ENCODE data around the gene REEP6. TPM values are rescaled to one million over a fixed set of nuclear protein-coding genes. Genes with fewer than 3 reads are reported as not detected.

Gene REEP6
- 8.5 TPM for total RNA-seq

DNA sequence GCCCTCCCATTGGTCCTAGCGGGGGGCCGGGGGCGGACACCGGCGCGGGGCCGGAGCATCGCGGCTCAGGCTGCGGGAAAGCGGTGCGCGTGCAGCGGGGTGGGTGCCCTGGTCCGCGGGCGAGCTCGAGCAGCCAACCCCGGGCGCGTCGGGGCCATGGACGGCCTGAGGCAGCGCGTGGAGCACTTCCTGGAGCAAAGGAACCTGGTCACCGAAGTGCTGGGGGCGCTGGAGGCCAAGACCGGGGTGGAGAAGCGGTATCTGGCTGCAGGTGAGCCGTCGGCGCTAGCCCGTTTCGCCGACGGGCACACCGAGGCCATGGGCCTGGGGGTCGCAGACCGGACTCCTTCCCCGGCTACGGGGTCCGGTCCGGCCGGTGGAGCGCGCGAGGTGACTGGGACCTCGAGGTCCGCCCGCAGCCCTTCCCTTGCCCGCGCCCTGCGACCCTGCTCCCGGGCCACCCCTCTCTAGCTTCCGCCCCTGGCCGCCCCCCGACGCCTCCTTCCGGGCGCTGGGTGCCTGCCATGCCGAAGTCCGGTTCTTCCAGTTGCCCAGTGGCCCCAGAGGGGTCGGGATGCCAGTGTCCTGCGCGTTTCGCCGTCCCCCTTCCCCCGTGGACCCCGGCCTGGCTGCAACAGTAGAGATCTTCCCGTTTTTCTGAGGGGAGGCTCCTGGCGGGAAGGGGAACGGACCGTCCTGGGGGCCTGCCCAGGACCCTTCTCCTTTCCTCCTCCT, at the start of gene REEP6:
REEP6 (plus strand) TSS at position 68 of the 735 bp plus-strand sequence; CDS start at position 157, 89 bp downstream.
- no peak for ATAC-seq

DNA sequence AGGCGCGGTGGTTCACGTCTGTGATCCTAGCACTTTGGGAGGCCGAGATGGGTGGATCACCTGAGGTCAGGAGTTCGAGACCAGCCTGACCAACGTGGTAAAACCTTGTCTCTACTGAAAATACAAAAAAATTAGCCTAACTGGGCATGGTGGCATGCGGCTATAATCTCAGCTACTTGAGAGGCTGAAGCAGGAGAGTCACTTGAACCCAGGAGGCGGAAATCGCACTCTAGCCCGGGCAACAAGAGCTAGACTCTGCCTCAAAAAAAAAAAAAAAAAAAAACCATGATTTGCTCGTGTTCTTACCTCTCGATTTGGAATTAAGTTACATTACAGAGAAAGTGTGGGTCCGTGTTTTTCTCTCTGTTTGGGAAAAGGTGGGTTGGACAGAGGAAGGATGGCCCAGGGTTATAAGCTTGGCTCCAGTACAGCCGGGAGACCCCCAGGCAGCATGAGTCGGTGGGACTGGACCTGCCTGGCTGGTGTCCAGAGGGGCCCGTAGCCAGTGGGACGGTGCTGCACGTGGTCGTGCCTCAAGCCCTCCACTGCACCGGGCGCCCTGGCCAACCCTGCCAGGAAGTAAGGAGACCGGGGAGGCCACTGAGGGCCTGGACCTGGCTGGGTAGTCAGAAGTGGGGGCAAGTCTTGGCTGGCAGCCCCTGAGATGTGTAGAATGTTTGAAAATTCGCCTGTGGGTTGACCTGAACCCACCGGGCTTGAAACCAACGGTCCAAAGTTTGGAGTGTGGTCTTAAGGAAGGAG, 49.1 kb upstream of the REEP6 start:
- ATAC-seq = no peak

DNA sequence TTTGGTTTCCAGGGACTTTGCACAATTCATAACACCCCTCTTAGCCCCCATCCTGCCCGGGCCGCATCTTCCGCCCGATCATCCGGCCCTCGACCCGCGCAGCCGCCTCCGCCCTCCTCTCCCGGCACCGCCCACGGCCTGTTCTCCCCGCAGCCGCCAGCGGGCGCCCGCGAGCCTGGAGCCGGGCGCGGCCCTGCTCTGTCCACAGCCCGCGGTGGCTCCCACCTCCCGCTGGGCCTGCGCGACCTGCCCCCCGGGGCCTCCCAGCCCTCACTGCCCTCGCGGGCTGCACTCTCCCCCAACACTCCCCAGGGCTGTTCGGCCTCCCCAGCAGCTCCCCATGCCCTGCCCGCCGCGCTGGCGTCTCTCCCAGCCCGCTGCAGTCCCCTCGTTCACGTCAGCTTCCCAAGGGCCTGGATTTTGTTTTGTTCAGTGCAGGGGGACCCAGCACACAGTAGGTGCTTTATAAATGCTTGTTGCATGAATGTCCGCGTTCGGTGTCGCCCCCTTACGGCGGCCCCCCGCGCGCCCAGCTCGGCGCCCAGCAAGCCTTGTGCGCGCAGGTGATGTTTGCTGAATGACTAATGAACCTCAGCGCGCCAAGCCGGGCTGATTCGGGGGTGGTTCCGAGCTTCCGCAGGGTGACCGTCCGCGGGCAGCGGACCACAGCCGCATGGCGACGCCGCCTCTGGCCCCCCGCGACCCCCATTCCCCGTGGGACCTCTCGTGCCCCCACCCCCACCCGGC, 45.6 kb upstream of the REEP6 start:
- ATAC-seq = peak; percentile 72

DNA sequence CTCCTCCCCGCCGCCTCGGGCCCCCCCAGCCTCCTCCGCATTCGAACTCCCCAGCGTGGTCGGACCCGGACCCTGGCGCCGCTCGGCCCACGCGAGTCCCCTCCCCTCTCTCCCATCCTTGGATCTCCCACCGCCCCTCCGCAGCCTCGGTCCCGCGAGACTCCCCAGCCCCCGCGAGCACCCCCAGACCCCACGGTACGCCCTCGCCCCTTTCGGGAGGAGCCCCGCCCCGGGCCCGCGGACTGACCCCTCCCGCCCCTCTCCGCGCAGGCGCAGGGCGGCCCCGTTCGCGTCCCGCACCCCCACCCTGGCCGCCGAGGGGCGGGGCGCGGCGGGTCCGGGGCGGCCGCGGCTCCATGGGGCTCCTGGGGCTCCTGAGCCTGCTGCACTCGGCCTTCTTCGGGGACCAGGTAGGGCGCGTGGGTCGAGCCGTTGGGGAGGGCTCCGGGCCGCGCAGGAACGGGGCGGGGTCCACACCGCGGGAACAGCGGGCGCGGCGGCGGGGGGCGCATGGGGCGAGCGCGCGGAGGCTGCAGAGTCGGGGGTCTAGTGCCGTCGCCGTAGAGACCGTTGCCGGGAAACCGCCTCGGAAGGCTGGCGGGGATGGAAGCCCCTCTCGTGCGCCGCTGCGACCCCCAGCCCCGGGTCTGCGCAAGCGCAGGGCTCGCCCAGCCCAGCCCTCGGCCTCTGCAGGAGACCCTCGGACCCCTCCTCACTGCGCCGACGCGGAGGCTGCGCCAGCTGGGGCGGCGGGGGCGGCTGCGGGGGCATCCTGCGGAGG, 44.9 kb upstream of the REEP6 start:
- no peak for ATAC-seq

DNA sequence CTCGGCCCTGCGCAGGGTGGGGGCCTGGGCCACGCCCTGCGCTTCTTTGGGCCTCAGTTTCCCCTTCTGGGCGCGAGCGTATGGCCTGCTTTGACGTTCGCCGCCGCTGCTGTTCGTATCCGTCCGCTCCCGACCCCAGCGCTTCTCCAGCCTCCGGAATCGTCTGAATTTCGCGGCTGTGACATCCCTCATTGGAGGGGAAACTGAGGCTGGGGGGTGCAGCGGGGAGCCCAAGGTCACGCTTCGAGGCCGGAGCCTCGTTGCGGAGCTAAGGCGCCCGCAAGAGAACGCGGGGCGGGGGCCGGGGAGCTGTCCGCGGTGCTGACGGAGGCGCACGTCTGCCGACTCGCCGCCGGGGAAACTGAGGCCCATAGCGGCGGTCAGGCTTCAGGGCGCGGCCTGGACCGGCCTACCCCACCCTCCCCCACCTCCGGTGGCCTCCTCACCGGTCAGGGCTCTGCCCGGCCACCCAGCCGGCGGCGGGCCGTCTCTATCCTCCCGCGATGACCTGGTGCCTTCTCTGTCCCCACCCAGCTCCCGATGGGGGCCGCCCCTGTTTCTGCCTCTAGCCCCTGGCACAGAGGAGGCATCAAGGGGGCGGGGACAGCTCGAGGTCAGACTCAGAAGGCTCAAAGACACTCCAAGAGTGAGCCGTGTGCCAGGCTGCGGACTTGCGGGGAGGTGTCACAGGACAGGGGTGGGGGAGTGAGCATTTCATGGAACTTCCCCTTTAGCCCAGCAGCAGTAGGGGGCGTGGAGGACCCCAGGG, 44.1 kb upstream of the REEP6 start:
- ATAC-seq = no peak

DNA sequence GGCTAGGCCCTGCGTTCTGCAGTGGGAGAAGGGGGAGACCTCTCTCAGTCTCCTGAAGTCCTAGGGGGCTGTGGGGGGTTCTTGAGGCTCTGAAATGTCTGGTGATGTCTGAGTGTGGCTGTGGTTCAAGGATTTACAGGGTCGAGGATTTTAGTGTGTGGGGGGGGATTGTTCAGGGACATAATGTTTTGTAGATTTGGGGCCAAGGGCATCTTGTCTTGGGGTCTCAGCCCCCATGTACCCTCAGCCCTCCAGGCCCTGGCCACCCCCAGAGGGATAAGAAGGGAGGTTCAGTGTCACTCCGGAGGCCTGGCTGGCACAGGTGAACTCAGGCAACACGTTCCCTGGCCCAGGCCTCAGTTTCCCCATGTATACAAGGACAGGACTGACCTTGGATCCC, 43.5 kb upstream of the REEP6 start:
- no peak for ATAC-seq

DNA sequence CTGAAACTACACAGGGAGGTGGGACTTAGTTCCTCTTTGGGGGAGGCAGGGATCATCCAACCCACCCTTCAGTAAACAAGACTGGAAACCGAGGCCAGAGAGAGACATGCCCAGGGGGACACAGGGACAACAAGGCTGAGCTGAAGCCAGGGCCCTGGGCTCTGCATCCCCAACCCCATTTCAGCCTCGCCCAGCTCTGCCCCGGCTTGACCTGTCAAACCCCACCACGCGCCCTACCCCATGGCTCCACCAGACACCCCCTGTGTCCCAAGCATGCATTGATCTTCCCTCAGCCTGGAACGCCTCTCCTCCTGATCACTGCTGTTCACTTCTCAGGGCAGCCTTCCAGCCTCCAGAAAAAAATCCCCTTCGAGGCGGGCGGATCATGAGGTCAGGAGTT, 43.0 kb upstream of the REEP6 start:
- no peak for ATAC-seq

DNA sequence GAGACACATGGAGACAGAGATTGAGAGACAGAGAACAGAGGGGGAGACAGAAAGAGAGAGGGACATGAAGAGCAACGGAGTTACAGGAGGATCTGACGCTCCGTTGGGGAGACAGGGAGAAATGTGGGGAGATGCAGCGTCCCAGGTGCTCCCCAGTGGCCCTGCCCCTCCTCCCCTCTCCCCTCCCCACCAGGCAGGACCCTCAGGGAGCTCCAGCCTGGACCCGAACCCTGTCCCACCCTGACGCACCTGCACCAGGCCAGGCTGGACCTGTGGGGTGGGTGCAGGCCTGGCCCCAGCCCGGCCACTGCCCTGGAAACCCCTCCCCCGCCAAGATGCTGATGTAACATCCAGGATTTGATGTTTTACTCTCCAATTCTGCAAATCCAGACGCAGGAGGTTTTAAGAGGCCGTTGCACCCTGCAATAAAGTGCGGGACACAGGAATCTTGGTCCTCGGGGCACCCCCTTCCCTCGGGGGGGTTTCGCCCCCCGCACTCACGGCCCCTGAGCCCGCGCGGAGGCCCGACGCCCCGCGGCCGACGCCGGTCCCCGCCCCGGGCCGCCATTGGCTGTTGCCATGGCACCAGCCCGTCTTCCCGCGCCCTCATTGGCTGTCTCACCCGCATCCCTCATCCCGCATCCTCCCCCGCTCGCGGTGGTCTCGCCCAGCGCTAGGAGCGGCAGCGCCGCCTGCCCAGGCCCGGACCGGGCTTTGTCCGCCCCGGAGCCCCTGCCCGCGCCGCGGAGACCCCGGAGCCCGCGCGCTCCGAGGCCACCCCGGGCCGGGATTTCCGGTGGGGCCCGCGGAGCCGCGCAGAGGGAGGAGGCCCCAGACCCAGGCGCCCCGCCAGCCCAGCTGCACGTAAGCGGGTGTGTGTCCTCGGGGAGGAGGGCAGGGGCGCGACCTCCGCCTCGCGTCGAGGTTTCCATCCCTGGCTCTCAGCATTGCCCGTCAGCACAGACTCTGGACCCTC, 41.2 kb upstream of the REEP6 start, which contains the start of gene APC2:
APC2 (plus strand) TSS at position 655 of the 976 bp plus-strand sequence. CDS start 2,881 bp downstream, outside the sequence.
- ATAC-seq = no peak

DNA sequence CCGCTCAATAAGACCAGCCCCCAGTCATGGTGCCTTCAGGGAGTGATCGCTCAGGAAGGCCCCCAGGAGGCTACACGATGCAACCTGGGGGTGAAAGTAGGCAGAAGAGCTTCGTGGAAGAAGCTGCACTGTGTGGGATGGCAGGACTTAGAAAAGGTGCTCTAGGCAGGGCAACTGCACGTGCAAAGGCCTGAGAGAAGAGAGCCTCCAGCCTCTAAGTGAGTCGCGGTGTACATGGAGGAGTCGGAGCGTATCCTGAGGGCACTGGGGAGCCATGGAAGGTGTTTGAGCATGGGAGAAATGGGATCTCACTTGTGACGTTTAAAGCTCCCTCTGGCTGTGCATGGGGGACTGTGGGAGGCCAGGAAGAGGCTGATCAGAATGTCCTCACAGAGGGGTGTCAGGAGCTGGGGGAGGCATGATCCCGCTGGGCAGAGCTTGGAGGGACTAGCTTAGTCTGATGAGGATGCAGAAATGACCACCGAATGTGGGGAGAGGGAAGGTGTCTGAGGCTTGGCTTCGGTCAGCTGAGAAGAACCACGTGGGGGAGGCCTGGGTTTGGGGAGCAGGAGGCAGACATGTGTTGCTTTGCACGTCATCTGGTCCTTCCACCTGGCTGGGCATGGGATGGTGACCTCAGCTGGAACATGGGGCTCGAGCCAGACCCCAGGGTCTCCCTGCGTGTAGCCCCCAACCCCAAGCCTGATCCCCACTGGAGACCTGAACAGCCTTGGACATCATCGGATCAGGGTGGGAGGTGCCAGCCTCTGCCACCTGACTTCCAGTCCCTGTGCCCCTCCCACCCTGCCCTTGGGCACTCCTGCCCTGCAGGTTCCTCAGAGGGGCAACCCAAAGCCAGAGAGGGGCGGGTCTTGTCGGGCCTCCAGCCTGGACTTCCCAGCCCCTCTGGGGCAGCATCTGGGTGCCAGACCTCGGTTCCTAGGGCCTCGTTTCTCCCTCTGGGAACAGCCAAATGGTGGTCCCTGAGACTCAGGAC, 39.9 kb upstream of the REEP6 start:
- ATAC-seq = no peak

DNA sequence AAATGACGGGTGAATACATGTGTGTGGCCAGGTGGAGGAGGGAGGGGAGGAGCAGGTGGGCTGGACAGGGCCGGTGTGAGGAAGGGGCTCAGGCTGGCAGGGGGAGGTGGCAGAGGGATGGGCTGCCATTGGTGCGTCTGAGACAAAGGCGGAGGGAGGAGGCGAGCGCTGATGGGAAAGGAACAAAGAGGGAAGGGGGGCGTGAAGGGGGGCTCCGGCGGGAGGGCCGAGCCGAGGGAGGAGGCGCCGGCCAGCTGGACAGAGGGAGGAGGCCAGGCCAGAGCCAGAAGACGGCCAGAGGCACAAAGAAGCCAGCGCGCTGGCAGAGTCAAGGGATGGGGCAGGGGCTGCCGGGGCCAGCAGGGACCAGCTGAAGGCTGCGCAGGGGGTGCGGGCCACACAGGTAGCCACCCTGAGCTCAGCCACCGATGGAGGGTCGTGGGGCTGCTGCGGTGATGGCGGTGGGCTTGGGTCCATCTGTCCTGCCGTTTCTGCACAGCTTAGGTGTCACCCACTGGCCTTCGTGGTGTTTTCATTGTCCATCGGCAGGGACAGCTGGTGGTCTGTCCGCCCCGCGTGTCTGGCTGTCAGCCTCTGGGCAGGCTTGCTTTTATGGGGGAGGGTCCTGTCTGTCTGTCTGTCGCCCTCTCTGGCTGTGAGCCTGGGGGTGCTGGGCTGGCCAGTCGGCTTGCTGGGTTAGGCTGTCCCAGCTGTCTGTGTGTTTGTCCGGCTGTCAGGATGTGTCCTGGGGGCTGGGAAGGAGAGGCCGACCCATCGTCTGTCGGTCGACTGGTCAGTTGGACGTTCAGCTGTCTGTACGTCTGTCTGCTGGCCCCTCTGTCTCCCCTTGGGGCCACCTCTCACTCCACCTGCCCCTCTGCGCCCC, 38.8 kb upstream of the REEP6 start:
- no peak for ATAC-seq

DNA sequence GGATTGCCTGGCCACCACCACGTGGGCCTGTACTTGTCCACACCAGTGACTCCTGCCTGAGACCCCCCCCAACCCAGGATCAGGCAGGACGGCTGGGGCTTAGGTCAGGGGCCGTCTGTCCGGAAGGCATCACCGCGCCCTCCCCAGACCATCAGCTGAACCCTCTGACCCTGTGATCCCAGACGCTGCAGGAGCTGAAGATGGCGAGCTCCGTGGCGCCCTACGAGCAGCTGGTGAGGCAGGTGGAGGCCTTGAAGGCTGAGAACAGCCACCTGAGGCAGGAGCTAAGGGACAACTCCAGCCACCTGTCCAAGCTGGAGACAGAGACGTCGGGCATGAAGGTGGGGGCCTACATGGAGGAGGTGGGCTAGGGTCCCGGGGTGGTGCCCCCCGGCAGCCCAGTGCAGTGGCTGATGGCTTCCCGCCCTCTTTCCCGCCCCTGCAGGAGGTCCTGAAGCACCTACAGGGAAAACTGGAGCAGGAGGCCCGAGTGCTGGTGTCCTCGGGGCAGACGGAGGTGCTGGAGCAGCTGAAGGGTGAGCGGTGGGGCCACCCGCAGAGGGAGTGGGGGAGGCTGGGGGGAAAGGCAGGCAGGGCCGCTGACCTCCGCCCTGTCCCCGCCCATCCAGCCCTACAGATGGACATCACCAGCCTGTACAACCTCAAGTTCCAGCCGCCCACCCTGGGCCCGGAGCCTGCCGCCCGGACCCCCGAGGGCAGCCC, 38.0 kb upstream of the REEP6 start:
- ATAC-seq = no peak

DNA sequence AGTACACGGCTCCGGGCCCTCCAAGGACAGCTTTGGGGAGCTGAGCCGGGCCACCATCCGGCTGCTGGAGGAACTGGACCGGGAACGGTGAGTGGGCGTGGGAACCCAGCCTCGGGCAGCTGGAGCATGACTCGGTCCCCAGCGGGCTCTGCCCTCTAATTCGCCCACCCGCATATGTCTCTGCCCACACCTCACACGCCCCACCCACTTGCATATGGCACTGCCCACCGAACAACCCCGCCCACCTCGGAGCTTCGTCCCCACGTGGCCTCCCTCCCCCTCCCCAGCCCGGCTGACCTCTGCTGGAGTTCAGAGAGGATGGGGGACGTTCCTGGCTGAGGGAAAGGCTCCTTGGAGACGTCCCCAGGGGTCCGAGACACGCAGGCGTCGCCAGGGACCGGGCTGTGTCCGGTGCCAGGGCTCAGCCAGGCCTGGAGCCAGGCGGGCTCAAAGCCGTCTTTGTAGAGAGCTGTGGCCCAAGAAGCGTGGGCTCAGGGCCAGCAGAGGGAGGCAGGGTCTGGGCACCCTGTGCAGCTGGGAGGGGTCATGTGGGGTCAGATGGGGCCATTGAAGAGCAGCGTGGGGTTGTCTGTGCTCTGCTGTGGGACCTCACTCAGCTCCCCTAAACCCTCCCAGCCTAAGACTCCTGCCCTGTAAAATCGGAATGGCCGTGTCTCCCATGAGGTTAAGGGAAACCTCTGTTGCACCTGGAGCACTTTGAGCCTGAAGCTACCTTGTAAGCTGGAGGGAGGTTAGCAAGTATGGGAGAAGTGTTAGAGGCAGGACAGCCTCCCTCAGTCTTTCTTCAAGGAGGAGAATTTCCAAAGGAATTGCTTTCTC, 37.2 kb upstream of the REEP6 start:
- no peak for ATAC-seq

DNA sequence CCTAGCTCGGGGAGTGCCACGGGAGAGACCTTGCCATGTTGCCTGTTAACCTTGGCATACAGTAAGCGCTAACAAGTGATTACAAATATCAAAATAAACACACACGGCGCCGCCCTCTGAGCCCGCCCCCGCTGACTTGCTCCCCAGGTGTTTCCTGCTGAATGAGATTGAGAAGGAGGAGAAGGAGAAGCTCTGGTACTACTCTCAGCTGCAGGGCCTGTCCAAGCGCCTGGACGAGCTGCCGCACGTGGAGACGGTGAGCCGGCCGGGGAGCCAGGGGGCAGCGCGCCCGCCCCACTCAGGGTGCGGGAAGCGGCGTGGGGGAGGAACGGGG, 36.0 kb upstream of the REEP6 start:
- ATAC-seq = peak; percentile 30

DNA sequence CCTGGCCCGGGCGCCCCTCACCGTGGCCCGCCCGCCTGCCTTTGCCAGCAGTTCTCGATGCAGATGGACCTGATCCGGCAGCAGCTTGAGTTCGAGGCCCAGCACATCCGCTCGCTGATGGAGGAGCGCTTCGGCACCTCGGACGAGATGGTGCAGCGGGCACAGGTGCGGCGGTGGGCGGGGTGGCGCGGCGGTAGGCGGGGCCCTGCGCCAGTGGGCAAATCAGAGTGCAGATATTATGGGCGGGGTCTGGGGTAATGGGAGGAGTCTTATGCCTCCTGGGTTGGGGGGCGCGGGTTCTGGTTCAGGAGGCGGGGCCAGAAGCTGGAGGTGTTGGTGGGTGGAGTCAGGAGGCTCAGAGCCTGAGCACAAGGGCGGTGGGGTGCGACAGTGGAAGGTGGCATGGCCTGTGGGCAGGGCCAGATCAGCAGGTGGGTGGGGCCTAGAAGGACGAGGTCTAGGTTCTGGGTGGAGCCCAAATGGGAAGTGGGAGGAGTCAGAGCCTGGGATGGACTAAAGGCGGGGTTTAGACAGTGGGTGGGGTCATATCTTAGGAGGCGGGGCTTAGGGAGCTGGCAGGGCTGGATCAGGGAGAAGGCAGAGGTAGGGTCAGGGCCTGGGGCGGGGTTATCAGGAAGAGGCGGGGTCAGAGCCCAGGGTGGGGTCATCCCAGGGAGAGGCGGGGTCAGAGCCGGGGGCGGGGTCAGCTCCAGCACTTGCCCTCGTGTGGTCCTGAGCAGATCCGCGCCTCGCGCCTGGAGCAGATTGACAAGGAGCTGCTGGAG, 35.5 kb upstream of the REEP6 start:
- peak; percentile 77 for ATAC-seq

DNA sequence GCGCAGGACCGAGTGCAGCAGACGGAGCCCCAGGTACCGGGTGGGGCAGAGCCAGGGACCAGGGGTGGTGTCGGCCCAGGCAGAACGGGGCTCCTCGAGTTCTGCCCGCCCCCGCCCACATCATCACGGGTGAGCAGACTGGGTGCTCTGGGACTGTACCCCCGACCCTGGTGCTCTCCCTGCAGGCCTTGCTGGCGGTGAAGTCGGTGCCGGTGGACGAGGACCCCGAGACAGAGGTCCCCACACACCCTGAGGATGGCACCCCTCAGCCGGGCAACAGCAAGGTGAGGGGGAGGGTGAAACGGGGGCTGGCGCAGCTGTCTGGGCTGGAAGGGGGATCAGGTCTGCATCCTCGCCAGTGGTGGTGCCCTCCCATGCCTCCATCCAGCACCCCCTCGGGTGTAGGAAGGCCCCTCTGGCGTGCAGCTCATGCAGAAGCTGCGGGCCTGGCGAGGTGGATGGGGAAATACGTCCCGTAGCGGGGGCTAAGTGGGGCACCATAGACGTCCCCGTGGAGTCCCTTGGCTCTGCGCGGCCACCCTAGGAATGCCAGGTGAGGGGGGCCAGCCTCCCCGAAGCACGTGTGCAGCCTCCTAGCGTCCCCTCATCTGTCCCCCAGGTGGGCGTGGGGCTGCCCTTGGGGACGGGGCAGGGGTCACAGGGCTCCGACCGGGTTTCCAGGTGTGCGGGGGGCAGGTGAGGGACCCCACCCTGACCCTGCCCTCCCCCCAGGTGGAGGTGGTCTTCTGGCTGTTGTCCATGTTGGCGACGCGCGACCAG, 34.7 kb upstream of the REEP6 start:
- ATAC-seq = no peak
